Superior temporal gyrus (tissue), 1 donor: Measurements from ENCODE around the gene RAD51AP2.
"Not testable (repeated sequence)": the region's sequence is repeated elsewhere in the genome, so short reads cannot be mapped to it uniquely, and the experiment has no call there.

Experiments
- DNase-seq: peaks from one replicate; pipeline ENCODE4 v3.0.0-alpha.2; 2016; ENCODE audit errors: extremely low spot score

Gene RAD51AP2

DNA sequence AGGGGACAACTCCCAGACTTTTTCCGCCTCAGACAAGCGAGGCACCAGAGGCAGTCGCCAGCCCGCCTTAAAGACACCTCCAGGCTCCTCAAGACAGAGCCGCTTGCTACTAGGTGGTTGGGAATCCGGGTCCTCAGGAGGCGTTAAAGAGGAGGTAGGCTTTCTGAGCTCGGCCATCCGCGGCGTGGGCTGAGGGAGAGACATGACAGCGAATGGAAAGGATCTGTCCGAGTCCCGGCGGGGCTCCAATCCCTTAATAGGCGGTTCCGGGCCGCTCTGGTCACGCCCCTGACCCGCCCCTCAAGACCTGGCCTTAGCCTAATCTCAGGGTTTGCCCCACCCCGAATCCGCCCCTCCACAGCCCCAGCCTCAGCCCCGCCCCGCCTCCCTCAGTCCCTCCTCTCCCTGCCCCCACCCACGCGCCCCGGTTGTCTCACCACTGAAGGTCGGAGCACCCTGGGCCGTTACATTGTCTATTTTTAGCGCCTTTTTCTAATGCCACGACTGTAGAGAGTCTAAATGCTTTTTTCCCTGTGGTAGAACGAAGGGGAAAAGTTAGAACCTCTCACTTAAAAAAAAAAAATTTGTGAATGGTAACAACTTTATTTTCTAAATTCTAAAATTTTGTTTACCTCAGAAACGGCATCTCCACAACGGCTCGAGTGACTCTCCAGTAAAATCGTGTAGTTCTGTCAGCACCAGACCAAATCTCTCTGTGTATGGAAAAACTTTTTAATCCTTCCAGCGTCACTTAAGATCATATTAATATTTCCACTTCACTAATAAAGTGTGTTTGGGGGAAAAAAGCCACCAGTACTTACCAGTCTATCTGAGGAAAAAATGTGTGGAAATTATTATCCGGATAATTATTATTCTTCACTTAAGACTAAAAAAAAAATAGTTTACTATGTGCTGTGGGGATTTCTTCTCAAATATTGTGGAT lies at the start of gene RAD51AP2:
TSS of gene RAD51AP2 (minus strand) at position 229 of the 943 bp plus-strand sequence. CDS start at position 204, 25 bp downstream.
- DNase-seq = peak; percentile 50

DNA sequence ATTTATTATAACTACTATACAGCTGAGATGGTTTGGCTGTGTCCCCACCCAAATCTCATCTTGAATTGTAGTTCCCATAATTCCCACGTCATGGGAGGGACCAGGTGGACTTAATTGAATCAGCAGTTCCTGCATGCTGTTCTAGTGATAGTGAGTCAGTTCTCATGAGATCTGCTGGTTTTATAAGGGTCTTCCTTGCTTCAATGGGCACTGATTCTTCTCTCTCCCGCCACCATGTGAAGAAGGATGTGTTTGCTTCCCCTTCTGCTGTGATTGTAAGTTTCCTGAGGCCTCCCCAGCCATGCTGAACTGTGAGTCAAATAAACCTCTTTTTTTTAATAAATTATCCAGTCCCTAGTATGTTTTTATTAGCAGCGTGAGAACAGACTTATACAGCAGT lies 47.5 kb upstream of the RAD51AP2 start:
- DNase-seq = not testable (repeated sequence)

DNA sequence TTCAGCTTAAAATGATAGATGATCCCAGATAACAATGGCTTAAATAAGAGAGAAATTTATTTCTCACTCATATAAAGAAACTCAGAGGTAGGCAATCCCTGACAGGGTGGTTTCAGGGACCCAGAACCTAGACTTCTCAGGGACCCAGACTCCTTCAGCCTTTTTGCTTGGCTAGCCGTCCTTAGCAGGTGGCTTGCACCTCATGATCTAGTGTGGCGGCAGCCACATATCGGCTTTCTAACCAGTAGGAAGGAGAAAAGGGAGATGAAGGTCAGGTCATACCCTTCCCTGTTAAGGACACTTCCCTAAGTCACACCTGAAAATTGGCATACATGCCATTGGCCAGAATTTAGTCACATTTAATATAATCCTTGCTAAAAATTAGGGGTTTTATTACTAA lies 40.6 kb upstream of the RAD51AP2 start:
- no peak for DNase-seq

DNA sequence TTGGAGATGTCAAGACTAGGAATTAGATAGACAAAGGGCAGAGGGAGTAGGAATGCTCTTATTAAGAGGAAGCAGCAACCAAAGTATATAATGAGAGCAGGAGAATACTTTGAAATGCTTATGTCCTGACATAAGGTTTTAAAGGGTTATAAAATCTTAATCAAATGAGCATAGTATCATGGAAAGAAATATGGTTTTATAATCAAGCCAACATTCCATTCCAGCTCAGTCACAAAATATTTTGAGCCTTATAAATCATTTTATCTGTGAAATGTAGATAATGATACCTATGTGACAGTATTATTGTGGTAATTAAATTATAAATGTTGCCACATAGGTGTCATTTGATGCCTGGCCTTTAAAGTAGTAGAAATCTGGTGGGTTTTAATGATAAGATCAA lies 39.8 kb upstream of the RAD51AP2 start:
- no peak for DNase-seq

DNA sequence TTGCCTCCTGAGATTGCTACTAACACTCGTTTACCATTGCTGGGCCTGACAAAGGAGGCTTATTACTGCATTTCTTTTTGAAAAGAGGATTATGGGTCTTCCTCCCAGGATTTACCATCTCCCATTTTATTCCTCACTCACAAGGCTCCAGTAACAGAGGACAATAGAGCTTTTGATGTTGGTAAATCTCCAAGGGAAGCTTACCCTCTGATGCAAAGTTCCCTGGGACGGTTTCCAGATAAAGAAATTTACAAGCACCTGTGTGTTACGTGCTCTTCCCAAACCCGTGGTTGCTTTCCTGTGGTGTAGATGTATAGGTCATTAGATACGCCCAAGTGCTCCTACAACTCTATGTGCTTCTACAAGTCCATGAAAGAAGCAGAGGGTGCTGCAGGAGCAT lies 39.4 kb upstream of the RAD51AP2 start:
- DNase-seq = no peak

DNA sequence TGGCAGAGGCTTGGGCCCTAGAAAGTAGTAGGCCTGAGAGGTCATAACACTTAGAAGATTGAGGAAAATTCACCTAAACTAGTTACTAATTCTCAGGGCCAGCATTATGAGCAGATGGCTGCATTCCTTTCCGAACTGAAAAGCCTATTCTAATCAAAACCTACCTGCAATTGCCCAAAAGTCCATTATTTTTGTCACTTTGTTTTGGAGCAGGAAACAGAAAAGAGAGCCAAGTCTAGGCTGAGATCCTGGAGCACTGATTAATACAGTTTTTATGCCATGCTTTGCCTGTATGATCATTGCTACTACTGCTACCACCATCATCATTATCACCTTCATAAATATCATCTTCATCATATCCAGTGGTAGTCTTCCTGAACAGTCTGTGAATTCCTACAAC lies 36.9 kb upstream of the RAD51AP2 start:
- no peak for DNase-seq

DNA sequence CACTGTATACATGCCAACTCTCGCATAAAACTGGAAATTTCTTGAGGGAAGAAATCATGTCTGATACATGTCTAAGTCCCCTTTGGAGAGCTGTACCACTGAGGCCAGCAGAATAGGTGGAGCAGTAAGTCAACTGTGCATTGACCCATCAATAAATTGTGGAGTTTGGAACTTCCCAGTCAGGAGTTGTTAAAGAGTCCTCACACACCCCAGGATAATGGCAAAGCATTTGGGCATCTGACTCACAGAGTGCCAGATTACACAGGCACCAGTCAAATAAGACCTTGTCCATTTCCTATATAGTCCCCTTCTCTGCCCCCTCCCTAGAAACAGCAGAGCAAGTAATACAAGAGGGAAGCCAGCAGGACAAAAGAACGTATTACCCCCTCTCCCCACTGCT lies 32.7 kb upstream of the RAD51AP2 start:
- DNase-seq = no peak

DNA sequence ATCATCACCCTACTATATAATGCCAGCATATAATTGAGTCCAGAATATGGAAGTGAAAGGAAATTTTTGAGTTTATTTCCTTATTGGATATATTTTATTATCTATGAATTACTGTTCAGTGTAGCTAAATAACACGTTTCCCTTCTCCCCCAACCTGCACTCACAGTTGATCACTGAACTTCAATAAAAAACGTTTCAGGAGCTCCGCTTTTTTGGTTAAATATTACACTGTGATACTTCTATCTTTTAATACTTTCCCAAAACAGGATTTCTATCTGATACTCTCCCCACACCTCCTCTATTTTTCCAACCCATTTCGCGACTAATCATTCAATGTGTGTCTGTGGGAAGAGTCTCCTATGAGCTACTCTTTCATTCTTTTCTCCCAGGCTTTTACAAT lies 29.5 kb upstream of the RAD51AP2 start:
- DNase-seq = no peak

DNA sequence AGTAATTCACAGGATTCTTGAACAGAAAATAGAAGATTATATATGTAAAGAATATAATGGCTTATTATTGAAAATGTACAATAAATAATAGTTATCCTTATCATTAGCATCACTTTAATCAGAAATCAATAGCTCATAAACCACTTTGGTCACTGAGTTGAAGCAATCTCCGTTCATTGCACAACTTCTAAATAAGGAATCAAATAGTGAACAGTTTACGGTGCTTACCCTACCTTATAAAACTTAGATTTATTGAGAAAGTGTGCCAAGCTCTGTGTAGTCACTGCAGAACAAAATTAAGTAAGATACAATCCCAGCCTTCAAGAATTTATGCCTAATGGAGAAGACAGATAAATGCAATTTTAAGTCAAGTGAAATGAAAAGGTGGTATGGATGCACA lies 29.0 kb upstream of the RAD51AP2 start:
- DNase-seq = no peak

DNA sequence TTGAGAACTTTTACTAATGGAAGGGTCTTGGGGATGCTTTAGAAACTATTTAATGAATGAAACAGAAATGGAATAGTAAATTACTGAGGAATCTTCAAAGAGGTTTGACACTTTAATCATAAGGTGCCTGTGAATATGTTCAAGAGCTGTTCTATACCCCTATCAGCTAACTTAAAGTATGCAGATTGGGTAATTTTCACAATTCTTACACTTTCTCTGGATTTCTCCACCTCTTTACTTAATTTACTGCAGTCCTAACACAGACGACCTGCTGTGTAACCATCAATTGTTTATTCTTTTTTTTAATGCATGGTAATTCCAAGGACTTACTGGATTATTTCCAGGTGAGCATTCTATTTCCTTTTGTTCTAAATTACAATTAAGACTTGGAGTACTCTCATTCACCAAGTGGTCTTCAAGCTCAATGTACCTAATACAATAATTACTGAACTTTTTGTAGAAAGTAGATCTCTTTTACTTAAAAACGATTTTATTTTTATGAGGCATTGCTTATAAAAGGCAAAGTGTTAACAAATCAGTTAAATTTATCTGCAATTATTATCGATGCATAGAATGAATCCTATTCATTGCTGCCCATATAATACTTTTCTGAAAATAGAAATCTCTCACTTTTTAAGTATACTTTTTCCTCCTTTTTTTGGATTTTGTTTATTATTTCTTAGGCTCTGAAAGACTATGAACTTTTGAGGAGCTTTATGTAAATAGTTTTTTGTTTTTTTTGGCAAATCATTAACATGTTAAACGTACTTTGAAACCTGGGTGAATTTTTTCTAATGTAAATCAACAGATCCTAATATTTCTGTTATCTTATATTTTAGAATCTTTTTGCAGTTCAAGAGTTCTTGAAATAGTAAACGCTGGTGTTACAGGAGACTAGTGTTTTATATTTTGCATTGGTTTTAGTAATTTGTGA lies 27.7 kb upstream of the RAD51AP2 start:
- DNase-seq = no peak

DNA sequence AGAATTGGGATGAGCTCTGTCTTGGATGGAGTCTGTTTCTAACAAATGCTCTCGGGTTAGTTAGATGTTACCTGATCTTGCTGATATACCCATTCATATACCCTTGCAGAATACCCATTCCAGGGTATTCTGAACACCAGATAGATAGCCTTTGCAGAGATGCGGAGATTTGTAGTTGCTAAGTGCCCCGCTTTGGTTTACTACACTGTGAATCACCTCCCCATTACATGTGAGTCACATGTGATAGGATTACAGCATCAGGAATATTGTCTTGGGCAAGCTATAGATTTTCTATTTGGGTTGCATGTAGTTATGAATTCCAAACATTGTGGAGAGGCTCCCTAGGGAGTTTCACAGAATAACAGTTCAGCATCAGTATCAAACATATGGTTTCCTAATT lies 26.0 kb upstream of the RAD51AP2 start:
- DNase-seq = no peak

DNA sequence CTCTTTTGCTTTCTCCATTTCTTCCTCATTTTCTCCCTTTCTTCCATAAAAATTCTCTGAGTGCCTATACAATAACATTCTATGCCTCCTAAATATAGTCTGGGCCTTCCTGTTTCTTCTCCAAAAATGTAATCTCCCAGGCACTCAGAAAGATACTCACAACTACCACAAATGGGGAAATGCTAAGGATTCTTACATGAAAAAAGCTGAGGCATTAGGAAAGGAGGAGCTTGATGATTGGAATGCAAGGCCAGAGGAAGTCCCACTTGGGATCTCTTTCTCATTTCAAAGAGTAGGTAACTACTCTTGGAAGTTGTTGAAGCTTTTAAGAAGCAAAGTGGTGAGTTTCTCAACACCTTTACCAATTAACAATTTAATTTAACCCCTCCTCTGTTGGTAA lies 25.6 kb upstream of the RAD51AP2 start:
- DNase-seq = no peak

DNA sequence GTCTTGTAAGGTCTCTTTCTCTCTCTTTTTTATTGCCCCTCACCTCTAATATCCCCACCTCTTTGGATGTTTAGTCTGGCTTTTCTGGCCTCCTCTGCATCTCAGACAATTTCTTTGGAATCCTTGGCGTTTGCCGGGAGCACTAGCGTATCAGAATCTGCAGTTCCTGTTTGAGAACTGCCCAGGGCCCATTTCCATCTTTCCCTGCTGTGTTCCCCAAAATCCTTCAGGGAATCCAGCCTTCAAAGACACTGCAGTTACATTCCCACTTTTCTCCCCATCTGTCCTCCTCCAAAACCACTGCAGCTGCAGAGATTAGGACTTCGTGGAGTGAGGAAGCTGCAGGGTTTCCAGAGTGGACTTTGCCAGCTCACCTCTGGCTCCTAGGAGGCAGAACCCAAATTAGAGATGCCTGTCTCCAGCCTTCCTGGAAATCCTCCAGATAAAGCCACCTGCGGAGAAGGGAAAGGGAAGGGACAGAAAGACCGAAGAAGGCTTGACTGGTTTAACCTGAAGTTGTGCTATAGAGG lies 25.0 kb upstream of the RAD51AP2 start:
- DNase-seq = peak; percentile 41

DNA sequence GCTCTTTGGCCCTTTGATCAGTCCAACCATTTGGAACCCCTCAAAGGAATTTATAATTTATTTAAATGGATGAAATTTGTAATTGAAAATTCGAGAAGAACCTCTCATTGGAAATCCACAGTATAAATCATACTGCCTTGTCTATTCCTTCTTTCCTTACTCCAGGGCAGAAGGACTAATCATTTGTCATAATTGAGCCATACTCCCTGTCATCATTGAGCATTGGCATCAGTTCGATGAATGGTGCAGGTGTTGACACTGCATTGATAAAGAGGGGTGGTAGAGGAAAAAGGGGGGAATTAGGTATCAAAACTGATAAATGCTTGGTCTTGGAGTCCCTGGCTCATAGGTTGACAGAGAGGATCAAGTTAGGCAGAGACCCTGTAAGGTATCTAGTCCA lies 24.2 kb upstream of the RAD51AP2 start:
- DNase-seq = no peak

DNA sequence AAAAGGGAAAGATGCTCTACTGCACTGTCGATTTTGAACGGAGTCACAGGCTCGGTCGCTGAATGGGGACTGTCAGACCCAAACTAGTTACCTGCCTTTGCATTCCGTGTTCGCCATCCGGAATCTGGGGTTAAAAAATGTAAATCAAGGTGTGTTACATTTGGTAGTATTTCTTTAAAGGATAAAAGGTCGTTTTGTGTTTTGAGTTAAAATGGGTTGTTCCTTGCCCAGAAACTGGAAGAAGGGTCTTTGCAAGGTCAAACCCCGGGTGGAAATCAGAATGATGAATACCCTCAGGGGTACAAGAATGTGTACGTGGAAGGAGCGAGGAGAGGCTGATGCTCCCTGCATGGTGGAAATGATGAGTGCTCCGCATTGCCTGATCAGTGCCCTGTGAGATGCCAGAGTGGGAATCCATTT lies 23.3 kb upstream of the RAD51AP2 start:
- DNase-seq = no peak

DNA sequence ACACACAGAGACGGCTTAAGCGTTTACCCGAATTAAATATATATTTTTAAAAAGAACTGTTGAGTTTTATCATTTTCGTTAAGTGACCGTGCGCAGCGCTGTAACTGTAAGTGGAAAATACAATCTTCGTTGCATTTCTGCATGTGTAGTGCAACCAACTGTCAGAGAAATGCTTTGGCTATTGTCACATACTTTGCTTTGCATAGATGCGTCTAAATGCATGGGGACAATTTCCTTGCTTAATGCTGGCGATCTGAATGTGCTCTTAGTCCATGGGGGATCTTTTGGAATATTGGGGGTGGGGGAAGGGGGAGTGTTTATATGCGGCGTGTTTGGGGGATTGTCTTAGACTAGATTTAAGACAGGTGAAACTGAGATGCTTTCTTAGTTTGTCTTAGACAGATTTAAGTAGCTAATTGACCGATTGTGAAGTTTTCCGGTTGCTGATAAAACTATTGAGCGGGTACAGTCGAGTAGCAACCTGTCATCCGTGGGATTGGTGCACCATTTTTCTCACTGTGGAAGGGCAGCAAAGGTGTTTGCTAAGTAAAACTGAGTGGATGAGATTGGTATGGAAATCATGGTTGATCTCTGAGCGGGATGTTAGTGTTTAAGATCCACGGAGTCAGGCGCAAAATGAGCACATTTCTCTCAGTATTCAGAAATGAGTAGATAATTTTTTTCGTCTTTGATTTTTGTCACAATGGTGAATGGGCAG lies 22.7 kb upstream of the RAD51AP2 start:
- peak; percentile 36 for DNase-seq

DNA sequence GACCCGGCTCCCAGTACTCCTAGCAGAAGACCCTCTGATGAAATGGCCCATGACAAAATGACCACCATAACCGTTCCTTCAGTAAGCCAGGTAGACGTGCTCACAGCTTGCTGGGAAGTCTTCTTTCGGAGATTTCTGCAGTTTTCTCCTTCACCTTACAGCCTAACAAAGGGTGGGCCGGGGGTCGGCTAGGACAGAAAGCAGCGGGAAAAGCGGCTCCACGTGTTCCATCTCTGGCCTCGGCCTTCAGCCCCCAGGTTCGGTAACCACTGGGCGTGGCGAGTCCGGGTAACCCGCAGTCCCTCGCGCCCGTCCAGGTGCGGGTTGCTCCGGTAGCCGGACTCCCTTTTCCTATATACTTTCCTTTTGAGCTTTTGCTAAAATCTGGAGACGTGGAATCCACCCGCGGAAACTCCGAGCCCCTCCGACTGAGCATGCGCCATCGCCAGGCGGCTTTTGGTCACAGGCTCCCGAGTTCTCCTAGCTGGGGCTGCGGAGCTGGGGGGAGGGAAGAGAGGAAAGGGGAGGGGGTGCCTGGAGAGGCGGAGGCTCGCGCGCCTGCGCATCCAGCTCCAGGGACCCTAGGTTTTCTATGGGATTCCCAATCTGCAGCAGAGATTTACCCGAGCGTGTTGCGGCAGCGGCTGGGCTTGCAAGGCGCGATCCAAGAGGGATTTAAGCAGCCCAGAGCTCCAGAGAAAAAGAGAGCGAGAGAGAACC lies 22.0 kb upstream of the RAD51AP2 start, which contains the start of gene VSNL1:
TSS of gene VSNL1 (plus strand) at position 604 of the 720 bp plus-strand sequence. CDS start 51,379 bp downstream, outside the sequence.
- peak; percentile 74 for DNase-seq

DNA sequence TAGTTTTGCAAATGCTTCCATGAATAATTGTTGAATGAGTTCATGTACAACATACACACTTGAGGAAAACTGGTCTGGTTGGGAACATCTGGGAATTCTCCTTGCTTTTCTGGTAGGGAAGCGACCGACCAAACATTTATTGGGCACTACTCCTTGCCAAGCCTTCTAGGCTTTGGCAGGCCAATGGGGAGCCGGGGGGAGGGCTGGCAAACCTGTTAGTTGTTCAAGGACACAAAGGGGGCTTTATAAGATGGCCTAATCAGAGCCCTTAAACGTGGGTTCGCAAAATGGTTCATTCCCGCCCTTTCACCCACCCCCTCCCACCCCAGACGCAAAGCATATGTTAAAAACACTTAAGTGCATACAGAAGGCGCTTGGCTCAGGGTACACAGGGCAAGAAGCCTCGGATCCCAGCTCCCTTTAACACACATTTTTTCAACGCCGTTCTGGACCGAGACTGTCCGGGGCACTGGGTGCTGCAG lies 21.4 kb upstream of the RAD51AP2 start:
- peak; percentile 34 for DNase-seq

DNA sequence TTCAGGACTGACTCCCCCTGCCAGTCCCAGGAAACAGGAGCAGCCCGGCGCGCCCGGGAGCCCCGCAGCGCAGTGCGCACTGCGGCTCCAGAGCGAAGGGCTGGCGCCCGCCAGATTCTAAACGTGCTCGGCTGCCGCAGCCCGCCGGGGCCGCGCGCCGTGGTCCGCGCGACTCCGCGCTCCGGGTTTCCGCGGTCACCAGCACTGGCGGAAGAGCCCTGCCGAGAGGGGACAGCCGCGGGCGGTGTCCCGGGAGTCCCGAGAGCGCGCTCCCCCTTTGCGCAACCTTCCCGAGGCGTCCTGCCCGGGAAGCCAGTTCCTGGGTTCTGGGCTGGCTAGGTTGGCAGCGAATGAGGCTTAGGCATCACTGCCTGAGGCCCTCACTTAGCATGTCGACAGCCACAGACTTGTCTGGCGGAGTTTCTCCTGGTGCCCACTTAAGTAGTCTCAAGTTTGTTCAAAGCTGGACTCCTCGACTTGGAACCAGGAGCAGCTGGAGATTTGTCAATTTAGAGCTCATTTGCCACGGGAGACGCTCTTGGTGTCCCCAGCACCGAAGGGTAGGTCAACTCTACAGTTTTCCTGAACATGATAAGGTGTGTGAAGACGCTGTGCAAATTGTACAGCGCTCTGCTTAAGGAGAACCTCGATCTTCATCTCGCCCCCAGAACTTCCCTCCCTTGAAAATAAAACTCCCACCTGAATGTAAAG lies 20.8 kb upstream of the RAD51AP2 start:
- DNase-seq = peak; percentile 35
